Measurements from ENCODE around the gene MATR3.
"Not testable (repeated sequence)": the region's sequence is repeated elsewhere in the genome, so short reads cannot be mapped to it uniquely, and the experiment has no call there.

Gene MATR3

GRCh38 chr5:139293507-139294373 is at the start of gene MATR3:
MATR3 (plus strand) TSS chr5:139293740; CDS start chr5:139307416, 13,676 bp downstream.
- peak; percentile 98 for DNase-seq (ENCODE audit: low spot score)

- DNase-seq (ENCODE audit: low spot score) = no peak
These were observed 47.8 kb upstream of the MATR3 start for GRCh38 chr5:139245637-139246339.

GRCh38 chr5:139246394-139246793 is 47.1 kb upstream of the MATR3 start:
- DNase-seq (ENCODE audit: low spot score) = no peak

- DNase-seq (ENCODE audit: low spot score) = no peak
These were observed 44.6 kb upstream of the MATR3 start for GRCh38 chr5:139248826-139249453.

- no peak for DNase-seq (ENCODE audit: low spot score)
These were observed 42.3 kb upstream of the MATR3 start for GRCh38 chr5:139251281-139251687.

- DNase-seq (ENCODE audit: low spot score) = no peak
These were observed 41.7 kb upstream of the MATR3 start for GRCh38 chr5:139251695-139252288.

- no peak for DNase-seq (ENCODE audit: low spot score)
These were observed 40.4 kb upstream of the MATR3 start for GRCh38 chr5:139253115-139253514.

GRCh38 chr5:139256820-139257219 is 36.7 kb upstream of the MATR3 start:
- no peak for DNase-seq (ENCODE audit: low spot score)

- no peak for DNase-seq (ENCODE audit: low spot score)
These were observed 31.3 kb upstream of the MATR3 start for GRCh38 chr5:139262059-139262741.

GRCh38 chr5:139262742-139263445 is 30.6 kb upstream of the MATR3 start:
- DNase-seq (ENCODE audit: low spot score) = peak; percentile 66

GRCh38 chr5:139263536-139263935 is 30.0 kb upstream of the MATR3 start:
- DNase-seq (ENCODE audit: low spot score) = no peak

GRCh38 chr5:139263946-139264345 is 29.6 kb upstream of the MATR3 start:
- no peak for DNase-seq (ENCODE audit: low spot score)

- no peak for DNase-seq (ENCODE audit: low spot score)
These were observed 28.5 kb upstream of the MATR3 start for GRCh38 chr5:139265001-139265400.

- DNase-seq (ENCODE audit: low spot score) = no peak
These were observed 27.3 kb upstream of the MATR3 start for GRCh38 chr5:139266236-139266635.

GRCh38 chr5:139267481-139267880 is 26.1 kb upstream of the MATR3 start:
- no peak for DNase-seq (ENCODE audit: low spot score)

- DNase-seq (ENCODE audit: low spot score) = no peak
These were observed 25.0 kb upstream of the MATR3 start for GRCh38 chr5:139268364-139269202.

- DNase-seq (ENCODE audit: low spot score) = not testable (repeated sequence)
These were observed 22.8 kb upstream of the MATR3 start for GRCh38 chr5:139270718-139271117.

- DNase-seq (ENCODE audit: low spot score) = peak; percentile 60
These were observed 22.1 kb upstream of the MATR3 start for GRCh38 chr5:139271201-139272027.

Data from LoVo (cell line).